ENCODE measurements around the gene SNAPC5. TPM values are rescaled to one million over a fixed set of nuclear protein-coding genes. Genes with fewer than 3 reads are reported as not detected.

SNAPC5 gene
- total and polyA plus RNA-seq, 2 of the 13 experiments (the other 11 are each of a cell fraction or from before 2014, with no cell fraction given) = 14.8 to 36.2 TPM

- TF ChIP-seq SNRNP70 (IDR thresholded peaks at IDR 0.05; ENCODE audit: low read depth, low read length) (no peak), ZNF160 (CRISPR knock-in tag; IDR thresholded peaks at IDR 0.05) (no peak), ZNF652 (CRISPR knock-in tag; IDR thresholded peaks at IDR 0.05; ENCODE audit: borderline replicate concordance, low read depth) (no peak)
Measured at GRCh38 chr15:66535056-66535455, 37.5 kb upstream of the SNAPC5 start (continued).

DNA sequence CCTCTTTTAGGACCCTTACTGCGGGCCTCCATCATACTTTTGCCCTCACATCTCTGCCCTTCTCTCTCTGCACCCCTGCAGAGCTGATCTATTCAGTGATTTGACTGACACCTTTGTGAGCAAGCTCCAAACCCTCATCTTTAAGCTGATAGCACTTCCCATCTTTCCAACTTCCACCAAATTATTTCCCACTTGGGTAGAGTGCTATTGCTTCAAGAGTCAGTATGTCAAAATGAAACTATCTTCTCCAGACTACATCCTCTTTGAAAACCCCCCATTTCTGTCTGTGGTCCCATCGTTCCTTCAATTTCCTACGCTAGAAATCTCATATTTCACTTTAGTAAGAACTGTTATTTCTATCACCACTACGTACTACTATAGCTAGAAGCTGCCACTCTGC lies 27.3 kb upstream of the SNAPC5 start:
- Histone ChIP-seq H3K4me3 (replicated peaks in 1 of 3; ENCODE audit: insufficient read depth in 1 of 3, low read depth in 2 of 3, low read length in 3 of 3) (no peak overlapping the region), H3K27ac (ENCODE audit: extremely low read length, insufficient read depth, low read length) (no peak overlapping the region), H3K4me1 (ENCODE audit: insufficient read depth, low read length) (no peaks in the 10 kb centered on the region), H3K79me2 (ENCODE audit: insufficient read depth, low read length) (no peaks in the 10 kb centered on the region), H4K20me1 (ENCODE audit: insufficient read depth, low read length) (no peaks in the 10 kb centered on the region), H3K9ac (ENCODE audit: insufficient read depth, low read depth, low read length) (no peak overlapping the region), H3K36me3 (replicated peaks in 1 of 2; ENCODE audit: control insufficient read depth in 1 of 2, insufficient read depth in 2 of 2, low read length in 2 of 2) (peaks cover 5 to 38% of the 10 kb centered on the region in 2 experiments; a peak in 4 of 5 replicates), H2AFZ (ENCODE audit: low read length) (no peak overlapping the region), H3K4me2 (ENCODE audit: low read depth, low read length) (no peak overlapping the region), H3K27me3 (ENCODE audit: control insufficient read depth in 1 of 2, insufficient read depth in 2 of 2, low read length in 2 of 2) (no peaks in the 10 kb centered on the region), H3K9me3 (ENCODE audit: low read length) (no peaks in the 10 kb centered on the region)
- DNase-seq (ENCODE audit: low spot score) (no peak), ATAC-seq (no peak), FAIRE-seq (no peak)
- 89% methylated on average over 4 of the region's 4 CpGs for WGBS (ENCODE audit: low lambda C conversion rate)
- no TSS peak for BruUV-seq (replicated peaks)
- CTCF ChIA-PET (ENCODE audit: low intra/inter-chr PET ratio, low total read pairs) = no interaction called here
- in situ Hi-C loops (cut with HindIII; ENCODE audit: extremely low pct_ligation_motif_present, low pct_unique_long_range_greater_than_20kb) (no loop called here), intact Hi-C loops (cut with micrococcal nuclease; ENCODE audit: unreplicated experiment) (no loop called here)
- POLR2A ChIA-PET = no interaction called here
- TF ChIP-seq RARA (CRISPR knock-in tag; IDR thresholded peaks at IDR 0.05) (no peak), KDM3A (CRISPR knock-in tag; IDR thresholded peaks at IDR 0.05; ENCODE audit: low read depth) (no peak), ARNT2 (CRISPR knock-in tag; IDR thresholded peaks at IDR 0.05; ENCODE audit: low read depth) (no peak), ZC3H4 (CRISPR knock-in tag; IDR thresholded peaks at IDR 0.05; ENCODE audit: borderline replicate concordance) (no peak), ZNF670 (CRISPR knock-in tag; IDR thresholded peaks at IDR 0.05; ENCODE audit: borderline replicate concordance) (no peak), MNT (IDR thresholded peaks at IDR 0.05) (no peak), ZNF407 (CRISPR knock-in tag; IDR thresholded peaks at IDR 0.05; ENCODE audit: not compliant biosample characterization) (no peak), HNRNPK (IDR thresholded peaks at IDR 0.05; ENCODE audit: low read depth, low read length, poor library complexity, severe bottlenecking) (no peak), ZNF713 (CRISPR knock-in tag; IDR thresholded peaks at IDR 0.05) (no peak)
- TF ChIP-seq, protein P1, sequence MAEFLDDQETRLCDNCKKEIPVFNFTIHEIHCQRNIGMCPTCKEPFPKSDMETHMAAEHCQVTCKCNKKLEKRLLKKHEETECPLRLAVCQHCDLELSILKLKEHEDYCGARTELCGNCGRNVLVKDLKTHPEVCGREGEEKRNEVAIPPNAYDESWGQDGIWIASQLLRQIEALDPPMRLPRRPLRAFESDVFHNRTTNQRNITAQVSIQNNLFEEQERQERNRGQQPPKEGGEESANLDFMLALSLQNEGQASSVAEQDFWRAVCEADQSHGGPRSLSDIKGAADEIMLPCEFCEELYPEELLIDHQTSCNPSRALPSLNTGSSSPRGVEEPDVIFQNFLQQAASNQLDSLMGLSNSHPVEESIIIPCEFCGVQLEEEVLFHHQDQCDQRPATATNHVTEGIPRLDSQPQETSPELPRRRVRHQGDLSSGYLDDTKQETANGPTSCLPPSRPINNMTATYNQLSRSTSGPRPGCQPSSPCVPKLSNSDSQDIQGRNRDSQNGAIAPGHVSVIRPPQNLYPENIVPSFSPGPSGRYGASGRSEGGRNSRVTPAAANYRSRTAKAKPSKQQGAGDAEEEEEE (CRISPR knock-in tag; IDR thresholded peaks at IDR 0.05; ENCODE audit: borderline replicate concordance) = no peak

Measured in HepG2 (cell line).